DMS153 treated with DMSO at 0.1 percent for 48 hours (cell line): ENCODE measurements around the gene TMEM270.
A peak's percentile ranks its signal among the peaks of the same experiment; 100 is the strongest.
"Not testable (repeated sequence)": the region's sequence is repeated elsewhere in the genome, so short reads cannot be mapped to it uniquely, and the experiment has no call there.

Experiments
- DNase-seq: peaks from one replicate; lab custom pipeline; 2025; ENCODE audit not compliant: unreplicated experiment; lab: John Stamatoyannopoulos, UW

Gene TMEM270

DNA sequence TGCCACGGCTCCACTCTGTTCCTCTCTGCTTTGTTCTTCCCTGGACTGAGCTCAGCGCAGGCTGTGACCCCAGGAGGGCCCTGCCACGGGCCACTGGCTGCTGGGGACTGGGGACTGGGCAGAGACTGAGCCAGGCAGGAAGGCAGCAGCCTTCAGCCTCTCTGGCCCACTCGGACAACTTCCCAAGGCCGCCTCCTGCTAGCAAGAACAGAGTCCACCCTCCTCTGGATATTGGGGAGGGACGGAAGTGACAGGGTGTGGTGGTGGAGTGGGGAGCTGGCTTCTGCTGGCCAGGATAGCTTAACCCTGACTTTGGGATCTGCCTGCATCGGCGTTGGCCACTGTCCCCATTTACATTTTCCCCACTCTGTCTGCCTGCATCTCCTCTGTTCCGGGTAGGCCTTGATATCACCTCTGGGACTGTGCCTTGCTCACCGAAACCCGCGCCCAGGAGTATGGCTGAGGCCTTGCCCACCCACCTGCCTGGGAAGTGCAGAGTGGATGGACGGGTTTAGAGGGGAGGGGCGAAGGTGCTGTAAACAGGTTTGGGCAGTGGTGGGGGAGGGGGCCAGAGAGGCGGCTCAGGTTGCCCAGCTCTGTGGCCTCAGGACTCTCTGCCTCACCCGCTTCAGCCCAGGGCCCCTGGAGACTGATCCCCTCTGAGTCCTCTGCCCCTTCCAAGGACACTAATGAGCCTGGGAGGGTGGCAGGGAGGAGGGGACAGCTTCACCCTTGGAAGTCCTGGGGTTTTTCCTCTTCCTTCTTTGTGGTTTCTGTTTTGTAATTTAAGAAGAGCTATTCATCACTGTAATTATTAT, 28.9 kb upstream of the TMEM270 start:
- DNase-seq = peak; percentile 79

DNA sequence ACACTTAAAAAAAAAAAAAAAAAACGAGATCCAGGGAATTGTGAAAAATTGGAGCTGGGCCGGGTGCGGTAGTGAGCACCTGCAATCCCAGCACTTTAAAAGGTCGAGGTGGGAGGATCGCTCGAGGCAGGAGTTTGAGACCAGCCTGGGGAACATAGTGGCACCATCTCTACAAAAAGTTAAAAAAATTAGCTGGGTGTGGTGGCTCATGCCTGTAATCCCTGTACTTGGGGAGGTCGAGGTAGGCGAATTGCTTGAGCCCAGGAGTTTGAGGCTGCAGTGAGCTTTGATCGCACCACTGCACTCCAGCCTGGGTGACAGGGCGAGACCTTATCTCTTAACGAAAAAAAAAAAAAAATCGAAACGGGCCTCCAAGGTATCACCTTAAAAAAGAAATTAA, 28.2 kb upstream of the TMEM270 start:
- DNase-seq = no peak

DNA sequence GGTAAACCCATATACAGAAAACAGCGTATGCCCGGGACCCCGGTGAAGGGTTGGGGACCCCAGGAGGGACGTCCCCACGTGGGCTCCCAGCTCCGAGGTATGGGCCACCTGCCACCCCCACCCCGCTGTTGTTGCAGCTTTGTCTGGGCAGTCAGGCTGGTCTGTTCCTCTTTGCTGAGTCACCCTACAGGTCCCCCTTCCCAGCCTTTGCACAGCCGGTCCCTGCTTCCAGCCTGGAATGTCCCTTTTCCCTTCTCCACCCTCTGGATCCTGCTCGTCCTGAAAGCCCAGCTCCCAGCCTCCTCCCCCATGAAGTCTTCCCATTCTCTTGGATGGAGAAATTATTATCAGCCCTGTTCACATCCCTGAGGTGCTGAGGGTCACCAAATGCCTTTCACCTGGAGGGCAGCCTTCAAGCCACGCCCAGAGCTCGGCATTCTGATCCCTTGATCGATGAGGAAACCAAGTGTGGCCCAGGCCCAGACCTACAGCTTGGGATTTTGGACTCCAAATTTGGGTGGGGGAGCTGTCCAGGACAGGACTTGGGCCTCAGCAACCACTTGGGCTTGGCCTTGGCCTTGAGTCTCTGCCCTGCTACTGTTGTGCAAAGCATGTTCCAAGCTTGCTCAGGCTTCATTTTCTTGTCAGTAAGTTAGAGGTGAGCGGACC, 27.6 kb upstream of the TMEM270 start:
- DNase-seq = no peak

DNA sequence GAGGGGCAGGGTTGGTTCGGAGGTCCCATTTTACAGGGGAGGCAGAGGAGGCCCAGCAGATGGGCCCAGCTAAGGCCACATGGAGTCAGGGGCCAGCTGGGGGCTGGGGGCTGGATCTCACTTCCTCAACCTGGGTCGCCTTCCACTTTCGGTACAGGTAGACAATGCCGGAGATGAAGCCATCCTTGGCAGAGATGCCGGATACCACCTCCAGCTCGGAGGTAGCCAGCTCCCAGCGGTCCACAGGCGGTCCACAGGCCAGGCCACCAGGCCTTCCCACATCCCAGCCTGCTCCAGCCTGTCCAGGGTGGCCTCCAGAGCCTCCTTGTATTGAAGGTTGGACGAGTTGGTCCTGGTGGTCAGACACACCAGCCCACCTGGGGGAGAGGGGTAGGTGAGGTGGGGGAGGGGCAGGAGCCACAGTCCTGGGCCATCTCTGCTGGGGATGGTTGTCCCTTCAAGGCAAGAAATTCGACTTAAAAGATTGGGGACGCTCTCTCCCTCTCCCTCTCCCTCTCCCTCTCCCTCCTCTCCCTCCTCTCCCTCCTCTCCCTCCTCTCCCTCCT, 26.2 kb upstream of the TMEM270 start:
- DNase-seq = no peak

DNA sequence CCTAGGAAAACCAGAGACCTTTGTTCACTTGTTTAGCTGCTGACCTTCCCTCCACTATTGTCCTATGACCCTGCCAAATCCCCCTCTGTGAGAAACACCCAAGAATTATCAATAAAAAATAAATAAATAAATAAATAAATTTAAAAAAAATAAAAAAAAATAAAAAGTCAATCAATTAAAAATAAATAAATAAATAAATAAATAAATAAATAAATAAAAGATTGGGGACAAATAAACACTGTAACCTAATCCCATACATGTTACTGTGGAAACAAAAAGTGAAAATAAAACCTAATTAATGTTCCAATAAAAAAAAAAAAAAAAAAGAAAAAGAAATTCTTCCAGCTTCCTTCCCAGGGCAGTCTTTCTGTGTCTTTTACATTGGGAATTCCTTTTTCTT, 23.8 kb upstream of the TMEM270 start:
- not testable (repeated sequence) for DNase-seq

DNA sequence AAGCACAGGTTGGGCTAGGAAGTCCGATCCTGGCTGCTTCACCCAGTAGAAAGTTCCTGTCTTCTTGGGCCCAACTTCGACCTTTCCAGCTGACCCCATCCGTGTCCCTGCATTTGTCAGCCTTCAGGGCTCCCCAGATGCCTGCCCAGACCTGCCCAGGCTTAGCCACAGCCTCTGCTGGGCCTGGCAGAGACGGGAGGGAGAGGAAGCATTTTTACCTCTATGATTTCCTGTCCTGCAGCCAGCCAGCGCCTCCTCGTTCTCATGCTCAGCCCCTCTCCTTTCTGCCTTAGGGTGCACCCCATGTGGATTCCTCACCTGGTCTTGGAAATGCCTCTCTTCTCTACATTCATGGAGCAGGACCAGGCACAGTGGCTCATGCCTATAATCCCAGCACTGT, 22.3 kb upstream of the TMEM270 start:
- no peak for DNase-seq

DNA sequence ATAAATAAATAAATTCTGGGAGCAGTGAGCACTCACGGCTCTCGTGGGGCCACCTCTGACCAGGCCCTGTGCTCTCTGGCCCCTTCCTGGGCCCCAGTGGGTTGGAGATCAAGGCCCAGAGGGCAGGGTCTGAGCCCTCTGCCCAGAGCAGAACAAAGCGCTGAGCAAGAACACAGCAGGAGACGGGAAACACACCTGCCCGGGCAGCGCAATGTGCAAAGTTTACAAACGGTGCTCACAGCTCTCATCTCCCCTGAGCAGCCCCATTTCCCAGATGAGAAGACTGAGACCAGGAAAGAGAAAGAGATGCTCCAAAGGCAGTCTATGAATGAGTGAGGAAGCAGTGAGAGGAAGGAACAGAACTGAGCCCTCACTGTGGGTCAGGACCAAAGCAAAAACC, 21.7 kb upstream of the TMEM270 start:
- DNase-seq = no peak

DNA sequence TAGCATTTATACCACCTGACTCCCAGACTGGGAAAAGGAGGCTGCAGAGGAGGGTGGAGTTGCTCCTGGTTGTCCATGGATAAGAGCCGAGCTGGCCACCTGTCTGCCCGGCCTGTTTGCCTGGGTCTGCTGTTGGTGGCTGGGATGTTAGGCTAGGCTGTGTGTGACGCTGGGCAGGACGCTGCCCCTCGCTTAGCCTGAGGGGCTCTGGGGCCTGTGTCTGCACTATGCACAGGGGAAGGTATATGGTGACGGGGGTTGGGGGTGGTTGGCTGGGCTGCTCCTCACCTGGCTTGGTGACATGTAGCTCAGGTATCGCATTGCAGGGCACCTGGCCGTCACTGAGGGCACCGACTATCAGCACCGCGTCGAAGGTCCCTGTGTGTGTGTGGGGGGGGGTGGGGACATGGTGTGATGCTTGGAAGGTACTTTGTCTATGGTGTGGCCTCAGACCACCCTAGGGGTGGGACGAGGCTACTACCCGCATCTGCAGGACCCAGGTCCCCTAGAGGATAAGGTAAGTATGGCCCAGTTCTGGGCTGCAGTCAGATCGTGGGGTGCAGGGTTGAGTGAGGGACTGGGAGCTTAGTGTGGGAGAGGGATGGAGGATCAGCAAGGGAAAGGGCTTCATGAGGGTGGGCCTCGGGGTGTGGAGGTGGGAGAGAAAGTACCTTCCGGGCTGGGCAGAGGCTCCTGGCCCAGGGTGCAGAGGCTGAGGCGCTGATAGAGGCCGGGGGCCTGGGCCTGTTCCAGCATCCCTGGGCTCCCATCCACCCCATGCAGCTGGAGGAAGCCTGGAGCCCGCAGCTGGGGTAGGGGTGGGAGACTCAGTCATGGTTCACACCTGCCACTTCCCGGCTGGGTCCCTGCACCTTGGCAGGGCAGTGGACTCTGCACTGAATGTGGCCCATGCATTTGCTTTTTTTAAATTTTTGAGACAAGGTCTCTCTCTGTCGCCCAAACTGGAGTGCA, 20.9 kb upstream of the TMEM270 start:
- no peak for DNase-seq

DNA sequence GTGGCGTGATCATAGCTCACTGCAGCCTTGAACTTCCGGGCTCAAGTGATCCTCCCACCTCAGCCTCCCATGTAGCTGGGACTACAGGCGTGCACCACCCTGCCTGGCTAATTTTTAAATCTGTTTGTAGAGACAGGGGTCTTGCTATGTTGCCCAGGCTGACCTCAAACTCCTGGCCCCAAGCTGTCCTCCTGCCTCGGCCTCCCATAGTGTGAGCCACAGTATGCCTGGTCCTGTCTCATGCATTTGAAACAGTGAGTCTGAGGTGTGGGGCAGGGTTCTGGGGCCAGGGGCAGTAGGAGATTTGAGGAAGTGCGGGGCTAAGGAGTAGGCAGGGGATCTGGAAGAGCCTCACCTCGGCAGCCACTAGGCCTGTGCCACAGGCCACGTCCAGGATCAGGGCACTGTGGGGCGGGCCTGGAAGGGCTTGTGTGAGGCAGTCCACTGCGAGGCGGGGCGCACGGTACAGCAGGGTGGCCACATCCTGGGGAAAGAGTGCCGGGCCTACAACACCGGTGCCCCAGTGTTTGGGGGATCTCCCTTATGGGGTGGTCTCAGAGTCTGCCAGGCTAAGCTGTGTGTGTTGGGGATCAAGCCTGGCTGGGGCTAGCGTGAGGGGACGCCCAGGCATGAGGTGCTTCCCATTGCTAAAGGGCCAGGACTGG, 20.1 kb upstream of the TMEM270 start:
- no peak for DNase-seq

DNA sequence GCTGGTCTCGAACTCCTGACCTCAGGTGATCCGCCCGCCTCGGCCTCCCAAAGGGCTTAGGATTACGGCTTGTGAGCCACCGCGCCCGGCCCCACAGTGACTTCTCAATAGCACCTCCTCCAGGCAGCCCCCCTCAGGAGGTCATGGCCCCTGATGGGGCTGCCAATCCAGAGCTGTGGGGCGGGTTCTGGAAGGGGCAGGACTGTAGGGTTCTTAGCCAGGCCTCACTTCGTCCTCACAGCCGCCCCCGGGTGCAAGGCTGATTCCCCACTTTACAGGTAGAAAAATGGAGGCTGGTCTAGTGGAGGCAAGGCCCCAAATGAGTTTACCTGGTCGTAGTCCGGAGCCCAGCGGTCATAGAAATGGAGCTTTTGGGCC, 19.3 kb upstream of the TMEM270 start:
- DNase-seq = no peak

DNA sequence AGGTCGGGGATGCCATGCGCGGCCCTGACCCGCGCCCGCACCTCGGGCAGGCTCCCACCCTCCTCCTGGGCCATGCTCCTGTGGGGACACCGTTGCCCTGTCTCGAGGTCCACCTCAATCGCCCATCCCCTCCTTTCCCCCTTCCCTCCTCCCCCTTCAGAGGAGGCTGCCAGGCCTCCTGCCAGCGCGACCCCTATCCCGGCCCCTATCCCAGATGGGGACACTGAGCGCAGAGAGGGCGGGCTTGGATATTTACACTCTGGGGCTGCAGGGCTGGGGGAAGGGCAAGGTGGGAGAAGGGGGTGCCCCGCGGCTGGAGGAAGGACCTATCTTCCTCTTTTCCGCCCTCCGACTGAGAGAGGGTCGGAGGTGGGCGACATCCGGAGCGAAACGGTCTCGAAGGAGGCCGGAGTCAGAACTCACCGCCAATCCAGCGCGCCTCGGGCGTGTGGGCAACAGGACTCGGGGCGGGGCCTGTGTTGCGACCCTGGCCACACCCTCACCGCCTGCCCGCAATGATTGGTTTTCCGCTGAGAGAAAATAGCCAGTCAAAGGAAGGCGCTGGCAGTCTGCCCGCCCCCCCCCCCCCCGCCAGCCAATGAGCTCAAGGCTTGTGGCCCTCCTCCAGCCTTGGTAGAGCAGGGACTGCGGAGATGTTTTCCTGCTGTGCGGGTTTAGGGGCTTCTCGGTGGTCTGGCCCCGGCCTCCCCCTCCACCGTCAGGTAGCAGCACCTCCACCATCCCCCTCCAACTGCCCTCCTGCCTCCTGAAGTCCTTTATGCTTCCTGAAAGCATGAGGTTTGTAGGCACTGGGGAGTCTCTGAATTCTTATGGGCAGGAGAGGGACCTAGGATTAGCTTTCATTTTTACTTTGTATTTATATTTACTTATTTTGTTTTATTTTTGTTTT, 18.6 kb upstream of the TMEM270 start, which contains the start of gene METTL27:
Gene METTL27, minus strand, starts transcription at position 450 of the 910 bp plus-strand sequence. Its CDS starts 376 bp downstream, at position 74.
- DNase-seq = peak; percentile 79

DNA sequence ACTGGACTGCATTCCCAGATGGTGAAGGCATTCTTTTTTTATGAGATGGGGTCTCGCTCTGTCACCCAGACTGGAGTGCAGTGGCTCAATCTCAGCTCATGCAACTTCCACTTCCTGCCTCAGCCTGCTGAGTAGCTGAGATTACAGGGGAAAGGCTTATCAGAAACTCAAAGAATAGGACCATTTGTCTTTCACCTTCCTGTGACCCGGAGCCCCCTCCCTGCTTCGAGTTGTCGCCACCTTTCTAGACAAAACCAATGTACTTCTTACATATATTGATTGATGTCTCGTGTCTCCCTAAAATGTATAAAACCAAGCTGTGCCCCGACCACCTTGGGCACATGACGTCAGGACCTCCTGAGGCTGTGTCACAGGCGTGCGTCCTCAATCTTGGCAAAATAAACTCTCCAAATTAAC, 16.8 kb upstream of the TMEM270 start:
- no peak for DNase-seq

DNA sequence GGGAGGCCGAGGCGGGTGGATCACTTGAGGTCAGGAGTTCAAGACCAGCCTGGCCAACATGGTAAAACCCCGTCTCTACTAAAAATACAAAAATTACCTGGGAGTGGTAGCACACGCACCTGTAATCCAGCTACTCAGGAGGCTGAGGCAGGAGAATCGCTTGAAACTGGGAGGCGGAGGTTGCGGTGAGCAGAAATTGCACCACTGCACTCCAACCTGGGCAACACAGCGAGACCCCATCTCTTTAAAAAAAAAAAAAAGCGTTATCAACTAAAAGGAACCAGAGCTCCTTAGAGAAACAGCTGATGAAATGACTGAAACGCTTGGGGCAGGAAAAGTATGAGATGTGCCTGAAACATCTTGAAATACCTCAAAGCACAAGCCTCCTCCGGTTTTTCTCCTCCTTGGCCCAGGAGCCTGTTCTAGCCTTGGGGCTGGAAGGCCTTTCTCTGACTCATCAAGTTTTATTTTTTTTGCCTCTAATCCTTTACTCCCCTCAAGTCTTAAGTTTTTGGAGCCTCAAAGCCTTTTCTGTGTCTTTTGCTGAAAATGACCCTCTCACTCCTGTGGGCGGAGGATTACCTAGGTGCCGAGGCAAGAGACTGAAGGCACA, 16.0 kb upstream of the TMEM270 start:
- DNase-seq = no peak

DNA sequence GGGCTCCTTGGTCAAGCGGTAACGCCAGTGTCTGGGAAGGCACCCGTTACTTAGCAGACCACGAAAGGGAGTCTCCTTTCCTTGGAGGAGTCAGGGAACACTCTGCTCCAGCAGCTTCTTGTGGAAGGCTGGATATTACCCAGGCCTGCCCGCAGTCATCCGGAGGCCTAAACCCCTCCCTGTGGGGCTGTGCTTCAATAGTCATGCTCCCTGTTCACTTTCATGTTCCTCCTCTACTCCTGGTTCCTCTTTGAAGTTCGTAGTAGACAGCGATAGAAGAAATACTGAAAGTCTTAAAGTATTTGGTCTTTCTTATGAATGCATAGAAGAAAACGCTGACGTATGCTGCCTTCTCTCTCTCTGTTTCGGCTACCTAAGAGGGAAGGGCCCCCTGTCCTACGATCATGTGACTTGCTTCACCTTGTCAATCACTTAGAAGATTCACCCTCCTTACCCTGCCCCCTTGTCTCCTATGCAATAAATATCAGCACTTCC, 15.2 kb upstream of the TMEM270 start:
- not testable (repeated sequence) for DNase-seq

DNA sequence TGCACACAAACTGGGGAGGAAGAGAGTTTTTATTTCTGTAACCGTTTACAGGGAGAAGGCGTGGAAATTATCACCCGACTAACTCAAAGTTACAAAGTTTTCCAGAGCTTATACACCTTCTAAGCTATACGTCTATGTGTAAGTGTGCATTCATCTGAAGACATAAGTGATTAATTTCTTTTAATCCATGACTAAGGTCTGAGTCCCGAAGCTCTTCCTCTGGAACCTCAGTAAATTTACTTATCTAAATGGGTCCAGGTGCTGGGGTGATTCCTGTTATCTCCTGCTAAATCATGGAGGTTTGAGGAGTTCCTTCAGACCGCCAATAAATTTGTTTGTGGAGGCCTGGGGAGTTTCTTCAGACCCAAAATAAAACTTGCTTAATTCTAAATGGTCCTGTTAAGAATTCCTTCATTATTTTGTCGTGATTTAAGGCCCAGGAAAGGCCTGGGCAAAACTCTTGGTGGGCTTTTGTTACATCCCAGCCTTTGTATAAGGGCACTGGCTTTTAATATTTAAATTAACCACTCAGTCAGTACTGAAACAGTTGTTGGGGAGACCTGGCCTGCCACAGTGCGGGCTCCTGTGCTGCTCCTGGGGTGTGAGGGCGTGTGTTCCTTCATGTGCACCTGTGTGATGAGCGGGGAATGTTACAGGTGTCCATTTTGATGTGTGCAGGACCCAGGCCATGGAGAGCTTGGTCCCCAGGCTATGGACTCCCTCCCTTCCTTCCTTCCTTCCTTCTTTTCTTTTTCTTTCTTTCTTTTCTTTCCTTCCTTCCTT, 12.8 kb upstream of the TMEM270 start:
- no peak for DNase-seq

DNA sequence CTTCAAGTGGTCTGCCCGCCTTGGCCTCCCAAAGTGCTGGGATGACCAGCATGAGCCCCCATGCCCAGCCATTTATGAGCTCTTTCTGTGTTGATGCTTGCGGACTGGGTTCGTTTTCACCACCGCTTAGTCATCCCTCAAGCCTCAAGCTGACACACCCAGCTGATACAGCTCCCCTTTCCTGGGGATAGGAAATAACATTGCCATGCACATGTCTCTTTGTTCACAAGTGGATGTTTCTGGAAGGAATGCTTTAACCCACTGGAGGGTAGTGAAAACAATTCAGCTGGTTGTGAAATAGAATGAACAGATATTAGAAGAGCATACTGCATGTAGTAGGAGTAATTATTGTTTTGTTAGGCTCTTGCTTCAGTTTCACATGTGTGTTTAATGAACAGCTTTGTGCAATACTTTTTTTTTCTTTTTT, 10.2 kb upstream of the TMEM270 start:
- no peak for DNase-seq

DNA sequence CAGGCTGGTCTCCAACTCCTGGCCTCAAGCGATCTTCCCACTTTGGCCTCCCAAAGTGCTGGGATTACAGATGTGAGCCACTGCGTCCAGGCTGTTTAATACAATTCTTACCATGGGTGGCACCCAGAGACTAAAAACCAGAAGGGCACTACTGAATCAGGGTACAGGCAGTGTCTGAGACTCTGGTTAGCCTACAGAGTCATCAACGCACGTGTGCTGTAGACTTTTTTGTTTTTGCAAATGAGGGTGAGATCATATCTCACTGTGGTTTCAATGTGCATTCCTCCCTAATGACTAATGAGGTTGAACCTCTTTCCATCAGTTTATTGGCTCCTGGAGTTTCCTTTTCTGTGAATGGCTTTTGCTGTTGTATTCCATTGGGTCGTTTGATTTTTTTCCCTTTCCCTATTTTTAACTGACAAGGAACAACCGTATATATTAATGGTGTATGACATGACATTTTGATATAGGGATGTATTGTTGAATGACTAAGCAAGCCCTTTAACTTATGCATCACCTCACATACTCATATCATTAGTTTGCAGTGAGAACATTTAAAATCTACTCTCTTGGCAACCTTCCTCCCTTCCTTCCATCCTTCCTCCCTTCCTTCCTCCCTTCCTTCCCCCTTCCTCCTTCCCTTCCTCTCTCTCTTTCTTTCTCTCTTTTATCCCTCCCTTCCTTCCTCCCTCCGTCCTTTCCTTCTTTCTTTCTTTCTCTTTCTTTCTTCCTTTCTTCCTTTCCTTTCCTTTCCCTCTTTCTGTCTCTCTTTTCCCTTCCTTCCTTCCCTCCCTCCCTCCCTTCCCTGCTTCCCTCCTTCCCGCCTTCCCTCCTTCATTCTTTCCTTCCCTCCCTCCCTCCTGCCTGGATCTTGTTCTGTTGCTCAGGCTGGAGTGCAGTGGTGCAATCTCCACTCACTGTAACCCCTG, 9.3 kb upstream of the TMEM270 start:
- no peak for DNase-seq
